HepG2 (cell line): Measurements from ENCODE around the gene MEIG1. TPM values are rescaled to one million over a fixed set of nuclear protein-coding genes. Genes with fewer than 3 reads are reported as not detected.

Source experiments
- ARID4A ChIP-seq: sonication (generic); formaldehyde crosslinking; IDR thresholded peaks from 2 replicates; pipeline ENCODE4 v1.5.0; 2020; ENCODE audit warnings: mild to moderate bottlenecking, missing genetic modification reagents, borderline replicate concordance
- BATF2 ChIP-seq: sonication (generic); formaldehyde crosslinking; IDR thresholded peaks from 2 replicates; pipeline ENCODE4 v1.8.0; 2022; ENCODE audit warnings: mild to moderate bottlenecking, missing genetic modification reagents, moderate library complexity
- GABPB1 ChIP-seq: IDR thresholded peaks from 2 replicates; pipeline ENCODE4 v1.6.1; 2016; ENCODE audit warnings: mild to moderate bottlenecking, missing genetic modification reagents, moderate library complexity, missing compliant biosample characterization
- GFI1 ChIP-seq: sonication (generic); formaldehyde crosslinking; IDR thresholded peaks from 2 replicates; pipeline ENCODE4 v1.5.0; 2020; ENCODE audit warnings: missing genetic modification reagents, mild to moderate bottlenecking, borderline replicate concordance
- HIC2 ChIP-seq: sonication (generic); formaldehyde crosslinking; IDR thresholded peaks from 2 replicates; pipeline ENCODE4 v1.9.0; 2022; ENCODE audit warnings: low read depth, missing genetic modification reagents
- HNF1B ChIP-seq: sonication (generic); formaldehyde crosslinking; IDR thresholded peaks from 2 replicates; pipeline ENCODE4 v1.5.1; 2020; ENCODE audit warnings: mild to moderate bottlenecking, moderate library complexity, missing genetic modification reagents
- HNRNPH1 ChIP-seq: fragments of 200-400 bp; formaldehyde crosslinking; optimal IDR thresholded peaks from 2 replicates; pipeline ENCODE3; 2017; ENCODE audit warnings: mild to moderate bottlenecking, low read depth, low read length
- IKZF5 ChIP-seq: IDR thresholded peaks from 2 replicates; pipeline ENCODE4 v1.6.1; 2018; ENCODE audit warnings: missing genetic modification reagents, mild to moderate bottlenecking, missing compliant biosample characterization
- KLF11 ChIP-seq: IDR thresholded peaks from 2 replicates; pipeline ENCODE4 v1.6.1; 2016; ENCODE audit warnings: missing compliant biosample characterization
- KLF12 ChIP-seq: sonication (generic); formaldehyde crosslinking; IDR thresholded peaks from 2 replicates; pipeline ENCODE4 v1.4.0; 2020; ENCODE audit warnings: missing genetic modification reagents, borderline replicate concordance
- KLF15 ChIP-seq: sonication (generic); formaldehyde crosslinking; IDR thresholded peaks from 2 replicates; pipeline ENCODE4 v1.8.1; 2023; ENCODE audit warnings: borderline replicate concordance, mild to moderate bottlenecking, inconsistent platforms, missing genetic modification reagents, mixed read lengths
- MED8 ChIP-seq: sonication (generic); formaldehyde crosslinking; IDR thresholded peaks from 2 replicates; pipeline ENCODE4 v1.8.1; 2023; ENCODE audit warnings: mild to moderate bottlenecking, missing genetic modification reagents; ENCODE audit not compliant: insufficient replicate concordance
- MIXL1 ChIP-seq: IDR thresholded peaks from 2 replicates; pipeline ENCODE4 v1.6.1; 2016
- SNAI1 ChIP-seq: sonication (generic); formaldehyde crosslinking; IDR thresholded peaks from 2 replicates; pipeline ENCODE4 v1.5.0; 2020; ENCODE audit warnings: mild to moderate bottlenecking, missing genetic modification reagents, borderline replicate concordance
- SRSF1 ChIP-seq: fragments of 200-400 bp; formaldehyde crosslinking; optimal IDR thresholded peaks from 2 replicates; pipeline ENCODE3; 2017; ENCODE audit warnings: mild to moderate bottlenecking, low read depth, low read length, moderate library complexity
- ZNF30 ChIP-seq: sonication (generic); formaldehyde crosslinking; IDR thresholded peaks from 2 replicates; pipeline ENCODE4 v1.5.0; 2020; ENCODE audit warnings: mild to moderate bottlenecking, missing genetic modification reagents
- ZNF317 ChIP-seq: sonication (generic); formaldehyde crosslinking; IDR thresholded peaks from 2 replicates; pipeline ENCODE4 v1.5.0; 2020; ENCODE audit warnings: mild to moderate bottlenecking, missing genetic modification reagents
- ZNF33A ChIP-seq: sonication (generic); formaldehyde crosslinking; IDR thresholded peaks from 2 replicates; pipeline ENCODE4 v1.5.1; 2020; ENCODE audit warnings: missing genetic modification reagents, mild to moderate bottlenecking, moderate library complexity, borderline replicate concordance
- ZNF350 ChIP-seq: sonication (generic); formaldehyde crosslinking; IDR thresholded peaks from 2 replicates; pipeline ENCODE4 v1.4.0; 2020; ENCODE audit warnings: mild to moderate bottlenecking, low read depth, missing genetic modification reagents, borderline replicate concordance
- ZNF766 ChIP-seq: sonication (generic); formaldehyde crosslinking; IDR thresholded peaks from 2 replicates; pipeline ENCODE4 v1.5.0; 2020; ENCODE audit warnings: missing genetic modification reagents, borderline replicate concordance
- ZSCAN9 ChIP-seq: IDR thresholded peaks from 2 replicates; pipeline ENCODE4 v1.6.1; 2016; ENCODE audit warnings: borderline replicate concordance
- polyA plus RNA-seq, 8 experiments: library from polyadenylated mRNA; depleted of rRNA in 3 of 8; stranded (reverse) in 7 of 8; unstranded in 1 of 8; fragments of >200 nt; fragmentation: Illumina TruSeq in 4 of 8; extraction: Trizol in 4 of 8; gene quantifications; 2 replicates each; pipeline versions ENCODE4 v1.2.1 to v1.2.3, GENCODE V29; 2011 to 2016; ENCODE audit warnings: low read depth in 4 of 8, missing spikeins in 1 of 8, mixed read lengths in 1 of 8; ENCODE audit not compliant: insufficient read depth in 1 of 8
- total RNA-seq, 5 experiments: library from RNA; depleted of rRNA; stranded (reverse); fragments of >200 nt; fragmentation: Illumina TruSeq; extraction: Trizol; gene quantifications; 2 replicates each; pipeline ENCODE4 v1.2.3, GENCODE V29; 2016; ENCODE audit warnings: low read depth in 1 of 5

Gene MEIG1
- total and polyA plus RNA-seq, 2 of the 13 experiments (the other 11 are each of a cell fraction or from before 2014, with no cell fraction given) = not detected

- 0 out of 2 replicates have a peak, but pooled peaks have one; percentile 3 for TF ChIP-seq HNF1B (CRISPR knock-in tag)
- TF ChIP-seq KLF12 (CRISPR knock-in tag) = 0 out of 2 replicates have a peak, but pooled peaks have one; percentile 41
- TF ChIP-seq ZSCAN9 (CRISPR knock-in tag) = no peak
- no peak for TF ChIP-seq GABPB1
- no peak for TF ChIP-seq KLF11
- no peak for TF ChIP-seq BATF2 (CRISPR knock-in tag)
- no peak for TF ChIP-seq HIC2 (CRISPR knock-in tag)
- no peak for TF ChIP-seq ARID4A
- no peak for TF ChIP-seq ZNF317 (CRISPR knock-in tag)
- TF ChIP-seq KLF15 (CRISPR knock-in tag) = no peak
- no peak for TF ChIP-seq HNRNPH1
- no peak for TF ChIP-seq ZNF33A (CRISPR knock-in tag)
- TF ChIP-seq ZNF350 = no peak
- TF ChIP-seq ZNF30 (CRISPR knock-in tag) = 0 out of 2 replicates have a peak, but pooled peaks have one; percentile 24
- TF ChIP-seq GFI1 (CRISPR knock-in tag) = no peak
- no peak for TF ChIP-seq MIXL1 (CRISPR knock-in tag)
- no peak for TF ChIP-seq MED8
- peak; percentile 42 for TF ChIP-seq SRSF1
- TF ChIP-seq IKZF5 (CRISPR knock-in tag) = no peak; the same call in 1 of the 2 replicates
- TF ChIP-seq ZNF766 (CRISPR knock-in tag) = no peak
- TF ChIP-seq SNAI1 = no peak
Measured at GRCh38 chr10:14953424-14954000, 5.7 kb upstream of the MEIG1 start (continued).
